Measurements from ENCODE around the gene MMP26.

The MMP26 gene

GRCh38 chr11:4704054-4704789 lies at the start of gene MMP26:
MMP26 (plus strand) TSS chr11:4704784.
- H3K36me3 ChIP-seq (ENCODE audit: control insufficient read depth, insufficient read depth, low read length): no peaks in the 10 kb centered on the region
- H3K9ac ChIP-seq (ENCODE audit: low read length): no peak within 1 kb of the TSS
- no peak within 1 kb of the TSS for H3K4me3 ChIP-seq (ENCODE audit: low read length)
- H3K27me3 ChIP-seq (ENCODE audit: control insufficient read depth, insufficient read depth, low read length): no peaks in the 10 kb centered on the region
- peak within 1 kb of the TSS; percentile 40 for H3K27ac ChIP-seq (ENCODE audit: low read depth, low read length)
- peaks cover 18% of the 10 kb centered on the region for H3K4me1 ChIP-seq (ENCODE audit: control insufficient read depth, insufficient read depth, low read length)

- H3K36me3 ChIP-seq (ENCODE audit: control insufficient read depth, insufficient read depth, low read length): no peaks in the 10 kb centered on the region
- H3K4me3 ChIP-seq (ENCODE audit: low read length): no peak overlapping the region
- H3K27ac ChIP-seq (ENCODE audit: low read depth, low read length): no peak overlapping the region
- no peaks in the 10 kb centered on the region for H3K27me3 ChIP-seq (ENCODE audit: control insufficient read depth, insufficient read depth, low read length)
- no peak overlapping the region for H3K9ac ChIP-seq (ENCODE audit: low read length)
- no peaks in the 10 kb centered on the region for H3K4me1 ChIP-seq (ENCODE audit: control insufficient read depth, insufficient read depth, low read length)
Measured at GRCh38 chr11:4658629-4659445, 45.7 kb upstream of the MMP26 start.

- no peak overlapping the region for H3K9ac ChIP-seq (ENCODE audit: low read length)
- H3K4me1 ChIP-seq (ENCODE audit: control insufficient read depth, insufficient read depth, low read length): no peaks in the 10 kb centered on the region
- H3K36me3 ChIP-seq (ENCODE audit: control insufficient read depth, insufficient read depth, low read length): no peaks in the 10 kb centered on the region
- no peaks in the 10 kb centered on the region for H3K27me3 ChIP-seq (ENCODE audit: control insufficient read depth, insufficient read depth, low read length)
- H3K27ac ChIP-seq (ENCODE audit: low read depth, low read length): no peak overlapping the region
- H3K4me3 ChIP-seq (ENCODE audit: low read length): no peak overlapping the region
Measured at GRCh38 chr11:4662876-4663275, 41.7 kb upstream of the MMP26 start.

- H3K4me3 ChIP-seq (ENCODE audit: low read length): no peak overlapping the region
- no peak overlapping the region for H3K27ac ChIP-seq (ENCODE audit: low read depth, low read length)
- no peaks in the 10 kb centered on the region for H3K36me3 ChIP-seq (ENCODE audit: control insufficient read depth, insufficient read depth, low read length)
- H3K27me3 ChIP-seq (ENCODE audit: control insufficient read depth, insufficient read depth, low read length): no peaks in the 10 kb centered on the region
- H3K4me1 ChIP-seq (ENCODE audit: control insufficient read depth, insufficient read depth, low read length): no peaks in the 10 kb centered on the region
- H3K9ac ChIP-seq (ENCODE audit: low read length): no peak overlapping the region
Measured at GRCh38 chr11:4664183-4664582, 40.4 kb upstream of the MMP26 start.

- no peak overlapping the region for H3K9ac ChIP-seq (ENCODE audit: low read length)
- H3K4me1 ChIP-seq (ENCODE audit: control insufficient read depth, insufficient read depth, low read length): no peaks in the 10 kb centered on the region
- H3K27ac ChIP-seq (ENCODE audit: low read depth, low read length): no peak overlapping the region
- no peaks in the 10 kb centered on the region for H3K36me3 ChIP-seq (ENCODE audit: control insufficient read depth, insufficient read depth, low read length)
- no peaks in the 10 kb centered on the region for H3K27me3 ChIP-seq (ENCODE audit: control insufficient read depth, insufficient read depth, low read length)
- H3K4me3 ChIP-seq (ENCODE audit: low read length): no peak overlapping the region
Measured at GRCh38 chr11:4664786-4665185, 39.8 kb upstream of the MMP26 start.

- H3K4me3 ChIP-seq (ENCODE audit: low read length): no peak overlapping the region
- H3K9ac ChIP-seq (ENCODE audit: low read length): no peak overlapping the region
- H3K36me3 ChIP-seq (ENCODE audit: control insufficient read depth, insufficient read depth, low read length): no peaks in the 10 kb centered on the region
- no peaks in the 10 kb centered on the region for H3K27me3 ChIP-seq (ENCODE audit: control insufficient read depth, insufficient read depth, low read length)
- H3K4me1 ChIP-seq (ENCODE audit: control insufficient read depth, insufficient read depth, low read length): no peaks in the 10 kb centered on the region
- no peak overlapping the region for H3K27ac ChIP-seq (ENCODE audit: low read depth, low read length)
Measured at GRCh38 chr11:4665424-4665823, 39.2 kb upstream of the MMP26 start.

- no peak overlapping the region for H3K27ac ChIP-seq (ENCODE audit: low read depth, low read length)
- H3K4me3 ChIP-seq (ENCODE audit: low read length): no peak overlapping the region
- no peaks in the 10 kb centered on the region for H3K36me3 ChIP-seq (ENCODE audit: control insufficient read depth, insufficient read depth, low read length)
- H3K4me1 ChIP-seq (ENCODE audit: control insufficient read depth, insufficient read depth, low read length): peaks cover 9% of the 10 kb centered on the region
- no peak overlapping the region for H3K9ac ChIP-seq (ENCODE audit: low read length)
- no peaks in the 10 kb centered on the region for H3K27me3 ChIP-seq (ENCODE audit: control insufficient read depth, insufficient read depth, low read length)
Measured at GRCh38 chr11:4671741-4672140, 32.8 kb upstream of the MMP26 start.

GRCh38 chr11:4672470-4672869 lies 32.1 kb upstream of the MMP26 start:
- Histone ChIP-seq H3K27ac (ENCODE audit: low read depth, low read length) (no peak overlapping the region), H3K36me3 (ENCODE audit: control insufficient read depth, insufficient read depth, low read length) (no peaks in the 10 kb centered on the region), H3K4me3 (ENCODE audit: low read length) (no peak overlapping the region), H3K27me3 (ENCODE audit: control insufficient read depth, insufficient read depth, low read length) (no peaks in the 10 kb centered on the region), H3K4me1 (ENCODE audit: control insufficient read depth, insufficient read depth, low read length) (peaks cover 9% of the 10 kb centered on the region), H3K9ac (ENCODE audit: low read length) (no peak overlapping the region)

GRCh38 chr11:4673781-4674180 lies 30.8 kb upstream of the MMP26 start:
- H3K9ac ChIP-seq (ENCODE audit: low read length): no peak overlapping the region
- no peaks in the 10 kb centered on the region for H3K27me3 ChIP-seq (ENCODE audit: control insufficient read depth, insufficient read depth, low read length)
- no peaks in the 10 kb centered on the region for H3K36me3 ChIP-seq (ENCODE audit: control insufficient read depth, insufficient read depth, low read length)
- H3K4me1 ChIP-seq (ENCODE audit: control insufficient read depth, insufficient read depth, low read length): peaks cover 9% of the 10 kb centered on the region
- H3K27ac ChIP-seq (ENCODE audit: low read depth, low read length): no peak overlapping the region
- no peak overlapping the region for H3K4me3 ChIP-seq (ENCODE audit: low read length)

GRCh38 chr11:4677948-4678347 lies 26.6 kb upstream of the MMP26 start:
- Histone ChIP-seq H3K4me3 (ENCODE audit: low read length) (no peak overlapping the region), H3K9ac (ENCODE audit: low read length) (no peak overlapping the region), H3K27ac (ENCODE audit: low read depth, low read length) (no peak overlapping the region), H3K36me3 (ENCODE audit: control insufficient read depth, insufficient read depth, low read length) (no peaks in the 10 kb centered on the region), H3K4me1 (ENCODE audit: control insufficient read depth, insufficient read depth, low read length) (peaks cover 1% of the 10 kb centered on the region), H3K27me3 (ENCODE audit: control insufficient read depth, insufficient read depth, low read length) (no peaks in the 10 kb centered on the region)

GRCh38 chr11:4680341-4680740 lies 24.2 kb upstream of the MMP26 start:
- Histone ChIP-seq H3K27ac (ENCODE audit: low read depth, low read length) (no peak overlapping the region), H3K36me3 (ENCODE audit: control insufficient read depth, insufficient read depth, low read length) (no peaks in the 10 kb centered on the region), H3K4me1 (ENCODE audit: control insufficient read depth, insufficient read depth, low read length) (no peaks in the 10 kb centered on the region), H3K9ac (ENCODE audit: low read length) (no peak overlapping the region), H3K27me3 (ENCODE audit: control insufficient read depth, insufficient read depth, low read length) (no peaks in the 10 kb centered on the region), H3K4me3 (ENCODE audit: low read length) (no peak overlapping the region)

- Histone ChIP-seq H3K4me1 (ENCODE audit: control insufficient read depth, insufficient read depth, low read length) (no peaks in the 10 kb centered on the region), H3K9ac (ENCODE audit: low read length) (no peak overlapping the region), H3K27ac (ENCODE audit: low read depth, low read length) (no peak overlapping the region), H3K27me3 (ENCODE audit: control insufficient read depth, insufficient read depth, low read length) (no peaks in the 10 kb centered on the region), H3K4me3 (ENCODE audit: low read length) (no peak overlapping the region), H3K36me3 (ENCODE audit: control insufficient read depth, insufficient read depth, low read length) (no peaks in the 10 kb centered on the region)
Measured at GRCh38 chr11:4682623-4683419, 21.8 kb upstream of the MMP26 start.

Data from rectal smooth muscle tissue (tissue), 1 donor.